Keratinocyte (primary cell): ENCODE data around the gene MATN4. TPM values are rescaled to one million over a fixed set of nuclear protein-coding genes. Genes with fewer than 3 reads are reported as not detected.

Source experiments
- DNase-seq: peaks from one replicate; pipeline ENCODE4 v3.0.0-alpha.2; 2011; ENCODE audit warnings: low read depth, missing footprints, low spot score
- FAIRE-seq: peaks from 2 replicates; lab custom pipeline; 2011; peaks lifted over from hg19 to GRCh38; lab: Jason Lieb, UNC
- H2AFZ ChIP-seq: 2 replicates; pipeline ENCODE4 v1.6.0; 2012; ENCODE audit warnings: low read length, control low read depth, inconsistent platforms; ENCODE audit not compliant: control insufficient read depth
- H3K27ac ChIP-seq: 2 replicates; pipeline ENCODE4 v1.5.1; 2011; ENCODE audit warnings: low read length; ENCODE audit not compliant: control insufficient read depth, insufficient read depth
- H3K27me3 ChIP-seq: 3 replicates; pipeline ENCODE4 v1.6.0; 2011; ENCODE audit warnings: low read length; ENCODE audit not compliant: control insufficient read depth, insufficient read depth; ENCODE audit errors: extremely low read depth
- H3K36me3 ChIP-seq, 2 experiments: 2 replicates in 1 of 2; 3 replicates in 1 of 2; pipeline ENCODE4 v1.5.1; 2011; ENCODE audit warnings: low read length in 2 of 2, mild to moderate bottlenecking in 1 of 2; ENCODE audit not compliant: control insufficient read depth in 2 of 2, insufficient read depth in 2 of 2; ENCODE audit errors: extremely low read depth in 1 of 2
- H3K4me1 ChIP-seq: 3 replicates; pipeline ENCODE4 v1.5.1; 2011; ENCODE audit warnings: low read length; ENCODE audit not compliant: control insufficient read depth, insufficient read depth; ENCODE audit errors: extremely low read depth
- H3K4me2 ChIP-seq: 3 replicates; pipeline ENCODE4 v1.6.0; 2011; ENCODE audit warnings: low read depth, low read length; ENCODE audit not compliant: control insufficient read depth, insufficient read depth; ENCODE audit errors: extremely low read depth
- H3K4me3 ChIP-seq, 3 experiments: fragments of 200-600 bp in 1 of 3; sonication (generic) in 1 of 3; 2 replicates in 2 of 3; 3 replicates in 1 of 3; pipeline ENCODE4 v1.5.1; 2011 to 2016; ENCODE audit warnings: low read length in 3 of 3, mild to moderate bottlenecking in 3 of 3, control low read depth in 2 of 3, inconsistent platforms in 1 of 3, low read depth in 1 of 3, mixed read lengths in 1 of 3, mixed run types in 1 of 3, moderate library complexity in 1 of 3; ENCODE audit not compliant: control insufficient read depth in 2 of 3, insufficient read depth in 2 of 3; ENCODE audit errors: extremely low read depth in 1 of 3
- H3K79me2 ChIP-seq: 2 replicates; pipeline ENCODE4 v1.6.0; 2012; ENCODE audit warnings: low read length; ENCODE audit not compliant: control insufficient read depth, insufficient read depth
- H3K9ac ChIP-seq: 3 replicates; pipeline ENCODE4 v1.6.0; 2011; ENCODE audit warnings: low read length; ENCODE audit not compliant: control insufficient read depth, insufficient read depth; ENCODE audit errors: extremely low read depth
- H3K9me1 ChIP-seq: 3 replicates; pipeline ENCODE4 v1.6.0; 2011; ENCODE audit warnings: low read length; ENCODE audit not compliant: control insufficient read depth, insufficient read depth; ENCODE audit errors: extremely low read depth
- H3K9me3 ChIP-seq: 2 replicates; pipeline ENCODE4 v1.5.1; 2012; ENCODE audit warnings: low read depth, low read length; ENCODE audit not compliant: control insufficient read depth
- H4K20me1 ChIP-seq: 3 replicates; pipeline ENCODE4 v1.6.0; 2011; ENCODE audit warnings: low read length; ENCODE audit not compliant: control insufficient read depth, insufficient read depth; ENCODE audit errors: extremely low read depth
- EZH2 ChIP-seq: IDR thresholded peaks from one replicate; pipeline ENCODE4 v1.6.1; 2012; ENCODE audit warnings: inconsistent platforms, mild to moderate bottlenecking, low read length, moderate library complexity
- dilution Hi-C: fragments of 300-500 bp; cut with MboI; formaldehyde crosslinking; loops from one replicate; pipeline ENCODE4 v1.7.0; 2020; ENCODE audit warnings: low sequenced_read_pairs; ENCODE audit not compliant: extremely low pct_ligation_motif_present
- polyA plus RNA-seq, 5 experiments: library from polyadenylated mRNA; depleted of rRNA in 3 of 5; stranded (reverse) in 3 of 5; stranded (forward) in 1 of 5; unstranded in 1 of 5; fragments of >200 nt; gene quantifications; 1 replicate in 1 of 5; 2 replicates in 3 of 5; 3 replicates in 1 of 5; pipeline versions ENCODE4 v1.2.1 to v1.2.3, GENCODE V29; 2011 to 2012; ENCODE audit warnings: missing spikeins in 2 of 5, low read depth in 1 of 5, low replicate concordance in 1 of 5
- TF ChIP-seq, protein P1 (sequence below), 3 experiments: IDR thresholded peaks in 1 of 3; conservative IDR thresholded peaks in 1 of 3; optimal IDR thresholded peaks in 1 of 3; 2 replicates in 2 of 3; 3 replicates in 1 of 3; pipeline versions ENCODE3 to v1.5.1; 2011; ENCODE audit warnings: low read length in 3 of 3, mild to moderate bottlenecking in 3 of 3, moderate library complexity in 2 of 3, control low read depth in 1 of 3, inconsistent platforms in 1 of 3; ENCODE audit not compliant: insufficient read depth in 2 of 3; ENCODE audit errors: extremely low read depth in 1 of 3

Gene MATN4
- polyA plus RNA-seq, 1 donor (not counting 4 experiments of a cell fraction or from before 2014, with no cell fraction given), result not detected

DNA sequence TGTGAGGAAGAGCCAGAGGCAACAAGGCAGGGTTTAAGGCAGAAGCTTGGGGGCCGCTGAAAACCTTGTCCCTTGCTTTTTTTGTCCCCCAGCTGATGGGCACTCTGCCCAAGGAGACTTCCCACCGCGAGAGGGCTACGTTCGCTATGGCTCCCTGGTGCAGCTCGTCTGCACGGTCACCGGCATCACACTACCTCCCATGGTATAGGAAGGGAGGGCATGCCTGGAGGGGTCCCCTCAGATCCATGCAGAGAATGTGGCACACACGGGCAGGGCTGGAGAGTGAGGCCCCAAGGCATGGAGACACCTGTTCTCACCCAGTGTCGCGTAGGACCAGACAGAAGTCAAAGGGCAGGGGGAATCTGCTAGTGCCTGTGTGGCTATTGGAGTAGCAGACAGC is 5.8 kb upstream of the MATN4 start:
- no peaks in the 10 kb centered on the region for H4K20me1 ChIP-seq
- no peaks in the 10 kb centered on the region for H3K79me2 ChIP-seq
- no peaks in the 10 kb centered on the region for H3K9me3 ChIP-seq
- no peaks in the 10 kb centered on the region for H3K36me3 ChIP-seq
- H3K4me1 ChIP-seq, result peaks cover 3% of the 10 kb centered on the region
- no peaks in the 10 kb centered on the region for H3K9me1 ChIP-seq
- no peak overlapping the region for H2AFZ ChIP-seq
- no peak overlapping the region for H3K4me2 ChIP-seq
- FAIRE-seq (no peak), DNase-seq (no peak)
- TF ChIP-seq, protein P1, sequence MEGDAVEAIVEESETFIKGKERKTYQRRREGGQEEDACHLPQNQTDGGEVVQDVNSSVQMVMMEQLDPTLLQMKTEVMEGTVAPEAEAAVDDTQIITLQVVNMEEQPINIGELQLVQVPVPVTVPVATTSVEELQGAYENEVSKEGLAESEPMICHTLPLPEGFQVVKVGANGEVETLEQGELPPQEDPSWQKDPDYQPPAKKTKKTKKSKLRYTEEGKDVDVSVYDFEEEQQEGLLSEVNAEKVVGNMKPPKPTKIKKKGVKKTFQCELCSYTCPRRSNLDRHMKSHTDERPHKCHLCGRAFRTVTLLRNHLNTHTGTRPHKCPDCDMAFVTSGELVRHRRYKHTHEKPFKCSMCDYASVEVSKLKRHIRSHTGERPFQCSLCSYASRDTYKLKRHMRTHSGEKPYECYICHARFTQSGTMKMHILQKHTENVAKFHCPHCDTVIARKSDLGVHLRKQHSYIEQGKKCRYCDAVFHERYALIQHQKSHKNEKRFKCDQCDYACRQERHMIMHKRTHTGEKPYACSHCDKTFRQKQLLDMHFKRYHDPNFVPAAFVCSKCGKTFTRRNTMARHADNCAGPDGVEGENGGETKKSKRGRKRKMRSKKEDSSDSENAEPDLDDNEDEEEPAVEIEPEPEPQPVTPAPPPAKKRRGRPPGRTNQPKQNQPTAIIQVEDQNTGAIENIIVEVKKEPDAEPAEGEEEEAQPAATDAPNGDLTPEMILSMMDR (optimal IDR thresholded peaks at IDR 0.05 in 1 of 3, IDR thresholded peaks at IDR 0.05 in 1 of 3, conservative IDR thresholded peaks at IDR 0.05 in 1 of 3; ENCODE audit: extremely low read depth in 1 of 3, insufficient read depth in 2 of 3, low read length in 3 of 3), result no peak
- no peak for TF ChIP-seq EZH2
- no peak overlapping the region for H3K4me3 ChIP-seq
- H3K27ac ChIP-seq, result no peak overlapping the region
- H3K9ac ChIP-seq, result no peak overlapping the region
- dilution Hi-C loops, result no loop called here
- peaks cover 15% of the 10 kb centered on the region for H3K27me3 ChIP-seq

- H3K27me3 ChIP-seq, result peaks cover 15% of the 10 kb centered on the region
These were observed 5.1 kb upstream of the MATN4 start for GRCh38 chr20:45313065-45313695.

More at GRCh38 chr20:45313065-45313695, 5.1 kb upstream of the MATN4 start:
- Histone ChIP-seq H3K4me1 (no peaks in the 10 kb centered on the region), H2AFZ (no peak overlapping the region), H3K4me3 (no peak overlapping the region), H3K9me1 (no peaks in the 10 kb centered on the region), H3K79me2 (no peaks in the 10 kb centered on the region), H3K9ac (no peak overlapping the region), H3K27ac (no peak overlapping the region), H3K4me2 (no peak overlapping the region), H3K36me3 (no peaks in the 10 kb centered on the region), H4K20me1 (no peaks in the 10 kb centered on the region), H3K9me3 (no peaks in the 10 kb centered on the region)
- TF ChIP-seq, protein P1 (optimal IDR thresholded peaks at IDR 0.05 in 1 of 3, IDR thresholded peaks at IDR 0.05 in 1 of 3, conservative IDR thresholded peaks at IDR 0.05 in 1 of 3; ENCODE audit: extremely low read depth in 1 of 3, insufficient read depth in 2 of 3, low read length in 3 of 3), result no peak
- no peak for TF ChIP-seq EZH2
- dilution Hi-C loops, result no loop called here
- no peak for DNase-seq
- no peak for FAIRE-seq
